Activated CD4-positive, alpha-beta T cell treated with anti-CD3 and anti-CD28 coated beads, Interleukin-2, amount 50 U/mL, for 24 hours (primary cell): ENCODE data around the gene P2RY8.
"Not testable (repeated sequence)": the region's sequence is repeated elsewhere in the genome, so short reads cannot be mapped to it uniquely, and the experiment has no call there.

Experiments used
- DNase-seq, 2 donors: peaks; one replicate each; pipeline ENCODE4 v3.0.0-alpha.2; 2020; ENCODE audit warnings: low read depth in 1 of 2, low spot score in 1 of 2

Gene P2RY8

GRCh38 chrX:1545776-1546408 is 8.9 kb upstream of the P2RY8 start:
- no peak for DNase-seq

GRCh38 chrX:1542994-1543725 is 6.2 kb upstream of the P2RY8 start:
- DNase-seq = no peak

- DNase-seq = not testable (repeated sequence)
Observed at GRCh38 chrX:1539146-1539545, 2.2 kb upstream of the P2RY8 start.

GRCh38 chrX:1537716-1538090 is 718 bp upstream of the P2RY8 start:
- not testable (repeated sequence) for DNase-seq

- peak in 1 of 2 donors; percentile 18 for DNase-seq
Observed at GRCh38 chrX:1536712-1537030, 314 bp downstream of the P2RY8 start.

- DNase-seq = peak; percentile 24 to 26
Observed at GRCh38 chrX:1535241-1536041, 1.5 kb downstream of the P2RY8 start.

- peak in 1 of 2 donors; percentile 31 for DNase-seq
Observed at GRCh38 chrX:1534301-1535168, 2.5 kb downstream of the P2RY8 start.

GRCh38 chrX:1533058-1533457 is 3.9 kb downstream of the P2RY8 start:
- DNase-seq = no peak

GRCh38 chrX:1531096-1531890 is 5.7 kb downstream of the P2RY8 start:
- DNase-seq = peak in 1 of 2 donors; percentile 35

- DNase-seq = no peak
Observed at GRCh38 chrX:1529756-1530155, 7.2 kb downstream of the P2RY8 start.

- no peak for DNase-seq
Observed at GRCh38 chrX:1529328-1529727, 7.7 kb downstream of the P2RY8 start.

GRCh38 chrX:1528884-1529203 is 8.1 kb downstream of the P2RY8 start:
- DNase-seq = no peak

- DNase-seq = no peak
Observed at GRCh38 chrX:1528186-1528883, 8.7 kb downstream of the P2RY8 start.

- no peak for DNase-seq
Observed at GRCh38 chrX:1527457-1527856, 9.5 kb downstream of the P2RY8 start.

GRCh38 chrX:1526565-1526964 is 10.4 kb downstream of the P2RY8 start:
- DNase-seq = no peak

- no peak for DNase-seq
Observed at GRCh38 chrX:1525583-1526355, 11.2 kb downstream of the P2RY8 start.

GRCh38 chrX:1524874-1525582 is 12.0 kb downstream of the P2RY8 start:
- DNase-seq = no peak

GRCh38 chrX:1522905-1523304 is 14.1 kb downstream of the P2RY8 start:
- DNase-seq = not testable (repeated sequence)
